ENCODE data around the gene THOC6. TPM values are rescaled to one million over a fixed set of nuclear protein-coding genes. Genes with fewer than 3 reads are reported as not detected.
"Not testable (repeated sequence)": the region's sequence is repeated elsewhere in the genome, so short reads cannot be mapped to it uniquely, and the experiment has no call there.

THOC6 gene
- total RNA-seq, 2 donors from 2014 or later, result 19.0 to 24.7 TPM

GRCh38 chr16:3054965-3055733 lies 31.3 kb downstream of the THOC6 start:
- ATAC-seq (ENCODE audit: insufficient number of reproducible peaks, low FRiP score, low read depth), result no peak
- no peak for DNase-seq (ENCODE audit: low spot score)
- H3K4me3 ChIP-seq, result no peak overlapping the region
- no peaks in the 10 kb centered on the region for H3K27me3 ChIP-seq (replicated peaks; ENCODE audit: insufficient read depth)
- TF ChIP-seq CTCF (IDR thresholded peaks at IDR 0.05), result no peak
- no peak overlapping the region for H3K27ac ChIP-seq
- no peaks in the 10 kb centered on the region for H3K9me3 ChIP-seq
- peaks cover 11 to 18% of the 10 kb centered on the region in 2 donors for H3K4me1 ChIP-seq (ENCODE audit: control insufficient read depth in 1 of 2, low read depth in 2 of 2)
- no peaks in the 10 kb centered on the region for H3K36me3 ChIP-seq

GRCh38 chr16:3055734-3056115 lies 31.9 kb downstream of the THOC6 start:
- not testable (repeated sequence) for ATAC-seq (ENCODE audit: insufficient number of reproducible peaks, low FRiP score, low read depth); H3K27me3 ChIP-seq (replicated peaks; ENCODE audit: insufficient read depth); H3K4me3 ChIP-seq; H3K27ac ChIP-seq; H3K36me3 ChIP-seq; DNase-seq (ENCODE audit: low spot score); H3K9me3 ChIP-seq
- peaks cover 11 to 20% of the 10 kb centered on the region in 2 donors for H3K4me1 ChIP-seq (ENCODE audit: control insufficient read depth in 1 of 2, low read depth in 2 of 2)

- no peak for TF ChIP-seq CTCF (IDR thresholded peaks at IDR 0.05)
- Histone ChIP-seq H3K27me3 (replicated peaks; ENCODE audit: insufficient read depth) (no peaks in the 10 kb centered on the region), H3K27ac (no peak overlapping the region), H3K36me3 (no peaks in the 10 kb centered on the region), H3K9me3 (no peaks in the 10 kb centered on the region), H3K4me1 (ENCODE audit: control insufficient read depth in 1 of 2, low read depth in 2 of 2) (peaks cover 11 to 20% of the 10 kb centered on the region in 2 donors), H3K4me3 (no peak overlapping the region)
- no peak for DNase-seq (ENCODE audit: low spot score)
- no peak for ATAC-seq (ENCODE audit: insufficient number of reproducible peaks, low FRiP score, low read depth)
Observed at GRCh38 chr16:3056336-3057180, 32.7 kb downstream of the THOC6 start.

- ATAC-seq (ENCODE audit: insufficient number of reproducible peaks, low FRiP score, low read depth), result no peak
- Histone ChIP-seq H3K4me1 (ENCODE audit: control insufficient read depth in 1 of 2, low read depth in 2 of 2) (peaks cover 11 to 20% of the 10 kb centered on the region in 2 donors), H3K9me3 (no peaks in the 10 kb centered on the region), H3K36me3 (no peaks in the 10 kb centered on the region), H3K4me3 (peak overlapping the region; percentile 94), H3K27ac (no peak overlapping the region), H3K27me3 (replicated peaks; ENCODE audit: insufficient read depth) (no peaks in the 10 kb centered on the region)
- DNase-seq (ENCODE audit: low spot score), result no peak
- no peak for TF ChIP-seq CTCF (IDR thresholded peaks at IDR 0.05)
Observed at GRCh38 chr16:3057181-3058138, 33.6 kb downstream of the THOC6 start.

GRCh38 chr16:3058139-3059030 lies 34.5 kb downstream of the THOC6 start:
- Histone ChIP-seq H3K4me1 (ENCODE audit: control insufficient read depth in 1 of 2, low read depth in 2 of 2) (peaks cover 11 to 20% of the 10 kb centered on the region in 2 donors), H3K4me3 (peak overlapping the region; percentile 94), H3K27me3 (replicated peaks; ENCODE audit: insufficient read depth) (no peaks in the 10 kb centered on the region), H3K9me3 (no peaks in the 10 kb centered on the region), H3K36me3 (no peaks in the 10 kb centered on the region), H3K27ac (peak overlapping the region in 1 of 2 donors; percentile 41)
- ATAC-seq (ENCODE audit: insufficient number of reproducible peaks, low FRiP score, low read depth), result no peak
- DNase-seq (ENCODE audit: low spot score), result no peak
- no peak for TF ChIP-seq CTCF (IDR thresholded peaks at IDR 0.05)

Data from thoracic aorta (tissue), 2 donors.